GM18868 (cell line): Measurements from ENCODE around the gene DGKI.

Source experiments
- ATAC-seq: cut with Tn5 transposase; IDR thresholded peaks from one replicate; pipeline ENCODE4 v1.9.1; 2021; ENCODE audit warnings: mild to moderate bottlenecking, moderate library complexity; ENCODE audit not compliant: unreplicated experiment

The DGKI gene

GRCh38 chr7:137873524-137873923 is 26.8 kb upstream of the DGKI start:
- ATAC-seq: no peak

DNA sequence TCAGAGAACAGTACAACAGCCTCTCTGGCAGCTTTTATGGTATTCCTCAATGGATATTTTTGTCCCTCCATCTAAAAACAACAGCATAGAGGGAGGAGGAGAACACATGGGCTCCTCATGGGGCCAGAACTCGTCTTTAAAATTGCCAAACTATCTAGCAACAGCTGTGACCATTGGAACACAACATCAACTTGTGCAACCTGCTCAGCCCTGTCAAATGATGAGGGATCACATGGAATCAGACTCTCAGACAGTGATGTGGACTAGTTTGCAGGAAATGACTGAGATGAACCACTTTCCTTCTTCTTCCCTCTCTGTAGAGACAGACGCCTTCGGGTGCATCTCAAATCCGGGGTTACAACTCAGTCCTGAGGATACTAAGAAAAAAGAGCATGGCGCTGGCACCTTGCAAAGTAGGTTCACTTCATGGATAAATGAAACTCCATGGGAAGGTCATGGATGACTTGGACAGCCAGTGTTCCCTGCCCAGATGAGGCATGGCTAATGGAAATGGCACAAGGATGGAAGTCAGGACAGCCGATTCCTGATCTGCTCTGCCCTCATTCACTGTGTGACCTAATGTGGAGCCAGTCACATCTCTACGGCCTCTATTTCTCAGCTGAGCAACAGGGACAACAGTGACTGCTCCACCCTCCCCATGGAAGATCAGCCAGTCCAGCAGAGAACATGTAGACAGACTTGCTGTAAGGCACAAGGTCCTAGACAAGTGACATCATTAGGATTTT is 24.6 kb upstream of the DGKI start:
- ATAC-seq: no peak

DNA sequence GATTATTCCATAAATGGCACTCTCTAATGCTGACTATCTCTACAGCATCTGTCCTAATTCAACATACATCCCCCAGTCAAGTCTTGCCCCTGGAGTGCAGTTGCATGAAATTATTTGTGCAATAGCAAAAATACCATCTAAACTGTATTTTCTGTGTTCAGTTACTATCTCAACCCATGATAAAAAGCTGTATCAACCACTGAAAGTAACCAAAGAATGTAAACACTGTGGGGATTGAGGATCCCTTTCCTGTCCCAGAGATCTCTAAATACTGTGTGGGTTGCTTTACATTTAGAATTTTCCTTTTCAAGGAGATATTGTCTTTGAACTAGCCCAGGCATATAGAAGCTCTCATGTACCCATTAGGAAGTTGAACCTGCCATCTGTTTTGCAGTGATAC is 23.9 kb upstream of the DGKI start:
- no peak for ATAC-seq

- no peak for ATAC-seq
Measured at GRCh38 chr7:137870078-137870477, 23.3 kb upstream of the DGKI start.

DNA sequence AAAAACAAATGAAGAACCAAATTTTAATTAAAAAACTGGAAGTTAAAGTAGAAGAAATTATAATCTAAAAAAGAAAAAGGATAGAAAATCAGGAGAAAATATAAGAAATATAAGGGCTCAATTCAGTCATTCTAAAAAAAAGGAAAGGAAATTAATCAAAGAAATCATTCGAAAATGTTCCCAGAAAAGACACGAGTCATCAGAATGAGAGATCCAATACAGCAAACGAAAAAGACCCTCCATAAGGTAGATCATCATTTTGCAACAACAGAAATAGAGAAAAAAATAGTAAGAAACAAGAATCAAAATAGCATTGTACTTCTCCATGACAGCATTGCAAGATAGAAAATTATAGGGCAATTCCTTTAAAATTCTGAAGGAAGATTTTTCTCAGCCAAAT is 22.5 kb upstream of the DGKI start:
- ATAC-seq: no peak

DNA sequence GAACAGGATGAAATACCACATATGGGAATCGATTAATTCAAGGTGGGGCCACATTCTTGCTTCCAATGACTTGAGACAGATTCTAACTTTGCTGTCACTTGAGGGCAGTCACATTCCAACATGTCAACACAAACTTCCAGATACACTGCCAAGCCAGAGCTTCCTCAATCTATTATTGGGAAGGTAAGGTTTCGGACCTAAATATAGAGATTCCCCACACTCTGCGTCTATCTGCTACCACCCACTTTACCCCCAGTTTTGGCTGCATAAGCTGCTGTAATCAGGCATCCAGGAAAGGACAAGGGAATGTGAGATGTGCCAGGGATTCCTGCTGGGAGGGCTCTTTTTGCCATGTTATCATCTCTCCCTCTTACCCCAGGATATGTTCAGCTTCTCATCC is 20.5 kb upstream of the DGKI start:
- ATAC-seq: no peak

DNA sequence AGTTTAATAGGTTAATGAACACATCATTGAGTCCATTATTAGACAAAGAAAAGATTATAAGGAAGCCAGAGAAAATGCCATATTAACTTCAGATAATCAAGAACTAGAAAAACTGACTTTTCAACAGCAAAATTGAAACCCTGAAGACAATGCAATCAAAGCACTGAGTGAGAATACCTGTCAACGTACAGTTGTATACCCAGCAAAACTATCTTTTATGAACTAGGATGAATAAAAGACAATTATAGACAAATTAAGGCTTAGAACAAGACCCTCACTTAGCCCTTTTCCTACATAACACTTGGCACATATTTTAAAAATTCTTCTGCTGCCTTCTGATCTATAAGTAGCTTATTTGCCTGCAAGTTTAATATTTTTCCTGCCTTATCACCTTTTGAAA is 19.0 kb upstream of the DGKI start:
- no peak for ATAC-seq

DNA sequence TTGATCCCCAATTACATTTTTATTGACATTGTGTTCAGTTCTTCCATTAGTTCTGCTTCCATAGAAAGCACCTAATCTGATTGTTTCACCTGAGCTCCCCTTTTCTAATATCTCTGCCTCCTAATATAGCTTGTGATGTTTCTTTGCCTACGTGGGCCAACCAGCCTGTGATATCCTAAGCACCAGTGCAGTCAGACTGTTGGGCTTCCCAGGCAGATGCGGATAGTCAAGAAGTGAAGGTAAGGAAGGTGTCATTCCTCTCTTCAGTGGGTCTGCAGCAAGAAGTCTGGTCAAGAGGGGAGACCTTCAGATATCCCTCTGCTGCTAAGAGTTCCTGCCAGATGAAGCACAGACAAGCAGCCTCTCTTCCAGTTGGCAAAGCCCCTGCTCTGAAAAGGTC is 16.2 kb upstream of the DGKI start:
- ATAC-seq: no peak

GRCh38 chr7:137862358-137862757 is 15.6 kb upstream of the DGKI start:
- ATAC-seq: no peak

DNA sequence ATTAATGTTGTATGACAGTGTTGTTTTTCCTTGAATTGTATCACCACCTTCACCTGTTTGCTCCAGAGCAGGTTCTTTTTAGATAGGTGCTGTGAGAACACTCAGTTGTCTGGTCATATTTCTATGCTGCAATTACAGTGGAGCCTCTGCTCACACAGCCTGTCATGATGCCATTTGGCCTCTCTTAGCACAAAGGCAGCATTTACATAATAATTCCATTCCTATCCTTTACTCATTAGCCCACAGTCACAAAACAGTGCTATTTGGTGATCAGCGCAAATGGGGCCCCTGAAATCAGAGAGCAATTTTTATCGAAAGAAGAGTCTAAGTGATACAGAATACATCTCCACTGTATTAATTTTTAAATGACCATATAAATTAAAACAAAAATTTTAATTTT is 13.8 kb upstream of the DGKI start:
- ATAC-seq: no peak

DNA sequence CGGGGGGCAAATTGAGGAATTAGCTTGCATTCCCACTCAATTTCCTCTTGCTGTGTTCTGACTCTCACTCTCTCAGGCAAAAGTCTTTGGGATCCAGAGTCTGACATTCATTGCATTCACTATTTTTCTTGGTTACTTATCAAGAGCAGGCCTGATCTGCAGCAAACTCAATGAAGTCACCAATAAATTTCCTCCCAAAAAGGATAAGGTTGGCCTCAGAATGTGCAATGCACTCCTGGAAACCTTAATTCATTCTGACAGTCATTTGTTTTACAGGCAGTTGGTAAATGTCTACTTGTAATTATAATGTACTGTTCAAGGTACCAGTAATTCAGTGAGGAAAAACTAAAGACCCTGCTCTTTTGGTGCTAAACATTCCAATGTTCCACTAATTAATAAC is 6.3 kb upstream of the DGKI start:
- no peak for ATAC-seq

DNA sequence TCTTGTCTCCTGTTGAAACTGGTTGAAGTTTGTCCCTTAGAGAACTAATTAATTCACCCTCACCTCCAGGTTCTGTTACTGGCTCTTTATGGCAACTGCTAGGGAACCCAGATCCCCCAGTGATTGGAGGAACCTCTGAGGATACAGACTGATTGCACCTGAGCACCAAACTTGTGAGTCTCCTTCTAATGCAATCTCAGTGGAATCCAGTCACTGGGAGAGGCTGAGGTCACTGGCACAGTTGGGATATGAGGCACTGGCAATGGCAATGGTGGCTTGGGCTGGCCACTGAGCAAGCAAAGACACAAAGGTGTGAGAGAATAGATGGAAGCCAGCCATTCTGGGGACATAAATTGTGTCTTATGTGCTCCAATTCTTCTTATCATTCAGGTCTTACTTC is 5.3 kb upstream of the DGKI start:
- ATAC-seq: no peak

DNA sequence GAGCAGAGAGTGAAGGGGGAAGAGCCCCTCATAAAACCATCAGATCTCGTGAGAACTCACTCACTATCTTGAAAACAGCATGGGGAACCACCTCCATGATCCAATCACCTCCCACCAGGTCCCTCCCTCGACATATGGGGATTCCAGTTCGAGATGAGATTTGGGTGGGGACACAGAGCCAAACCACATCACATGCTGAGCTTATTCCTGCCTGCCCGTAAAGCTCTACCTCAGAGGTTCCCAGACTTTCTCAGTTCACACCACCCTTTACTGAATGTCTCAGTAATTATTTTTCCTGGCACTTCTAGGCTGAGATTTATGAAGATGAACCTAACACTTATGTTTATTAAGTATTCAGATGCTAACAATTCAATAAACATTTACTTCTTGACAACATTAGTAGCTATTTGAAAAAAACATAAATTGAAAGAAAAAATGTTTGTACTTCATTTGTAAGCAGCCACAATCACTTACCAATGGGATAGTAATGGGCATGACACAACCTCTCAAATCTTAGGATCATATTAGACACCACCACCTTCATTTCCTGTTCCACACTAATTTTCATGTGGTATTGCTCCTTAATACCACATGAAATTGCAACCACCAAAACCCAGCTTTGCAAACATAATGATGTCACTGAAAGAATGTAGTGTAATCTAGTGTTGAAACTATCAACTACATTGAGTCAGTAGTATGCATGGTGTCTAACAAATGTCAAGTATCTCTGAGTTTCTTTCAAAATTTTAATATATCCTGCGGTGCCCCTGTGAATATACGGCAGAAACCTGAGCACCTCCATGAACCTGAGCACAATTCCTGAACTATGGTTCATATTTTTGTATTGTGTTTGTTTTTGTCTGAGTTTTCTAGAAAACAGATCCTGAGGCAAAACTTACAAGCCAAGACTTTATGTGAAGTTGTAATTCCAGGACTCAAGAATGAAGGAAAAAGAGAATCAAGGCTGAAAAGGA is 4.5 kb upstream of the DGKI start:
- ATAC-seq: no peak

- ATAC-seq: no peak
Measured at GRCh38 chr7:137850571-137850970, 3.8 kb upstream of the DGKI start.

GRCh38 chr7:137848095-137848494 is 1.3 kb upstream of the DGKI start:
- no peak for ATAC-seq

DNA sequence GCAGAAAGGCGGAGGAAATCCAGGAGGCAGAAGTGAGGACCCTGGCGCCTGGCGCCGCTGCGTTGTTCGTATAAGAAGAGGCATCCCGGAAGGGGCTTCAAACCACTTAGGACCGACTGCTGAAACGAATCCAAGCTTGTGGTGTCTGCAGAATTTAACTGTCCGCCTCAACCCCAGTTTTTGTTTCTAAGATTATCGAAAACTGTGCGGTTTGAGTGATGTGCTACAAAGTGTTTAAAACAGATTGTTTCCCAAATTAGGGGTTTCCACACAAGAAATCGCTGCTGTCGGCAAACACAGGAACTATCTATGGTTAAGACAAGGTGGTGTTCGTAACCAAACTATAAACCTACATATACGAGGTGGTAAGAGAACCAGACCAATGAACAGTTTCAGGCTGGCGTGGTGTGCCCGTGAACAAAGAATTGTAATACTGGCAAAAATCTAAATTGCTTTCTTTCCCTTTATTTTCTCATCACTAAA is 835 bp upstream of the DGKI start:
- ATAC-seq: peak; percentile 20

GRCh38 chr7:137846549-137846826 is 286 bp downstream of the DGKI start:
- peak; percentile 27 for ATAC-seq

DNA sequence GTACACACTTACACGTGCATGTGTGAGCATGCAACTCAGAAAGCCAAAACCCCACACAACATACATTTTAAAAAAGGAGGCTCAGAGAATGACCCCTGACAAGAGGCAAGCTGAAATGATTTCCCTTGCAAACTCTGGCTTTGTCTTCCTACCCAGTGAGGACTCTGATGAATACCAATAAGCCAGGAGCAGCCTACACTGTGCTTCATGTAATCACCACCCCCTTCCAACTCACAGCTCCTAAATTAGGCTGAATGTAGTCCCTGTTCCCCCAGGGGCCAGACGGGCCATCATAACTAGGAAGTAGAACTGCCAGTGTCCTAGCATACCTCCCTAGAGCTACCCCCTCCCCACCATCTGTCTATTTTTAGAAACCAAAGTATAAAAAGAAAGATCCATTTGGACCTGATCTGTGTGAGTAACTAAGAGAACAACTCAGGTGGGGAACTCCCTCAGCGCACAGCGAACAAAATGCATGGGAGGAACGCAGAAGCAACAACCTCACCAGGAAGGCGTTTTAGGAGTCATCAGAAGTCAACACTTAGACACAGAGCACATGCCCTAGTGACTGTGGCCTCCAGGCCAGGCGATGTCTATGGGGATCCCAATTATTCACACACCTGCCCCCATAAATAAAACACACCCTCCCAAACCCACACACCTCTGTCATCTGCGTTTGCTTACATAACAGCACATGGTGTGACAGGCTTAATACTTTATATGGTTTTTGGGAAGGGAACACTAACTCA is 1.9 kb downstream of the DGKI start:
- no peak for ATAC-seq

DNA sequence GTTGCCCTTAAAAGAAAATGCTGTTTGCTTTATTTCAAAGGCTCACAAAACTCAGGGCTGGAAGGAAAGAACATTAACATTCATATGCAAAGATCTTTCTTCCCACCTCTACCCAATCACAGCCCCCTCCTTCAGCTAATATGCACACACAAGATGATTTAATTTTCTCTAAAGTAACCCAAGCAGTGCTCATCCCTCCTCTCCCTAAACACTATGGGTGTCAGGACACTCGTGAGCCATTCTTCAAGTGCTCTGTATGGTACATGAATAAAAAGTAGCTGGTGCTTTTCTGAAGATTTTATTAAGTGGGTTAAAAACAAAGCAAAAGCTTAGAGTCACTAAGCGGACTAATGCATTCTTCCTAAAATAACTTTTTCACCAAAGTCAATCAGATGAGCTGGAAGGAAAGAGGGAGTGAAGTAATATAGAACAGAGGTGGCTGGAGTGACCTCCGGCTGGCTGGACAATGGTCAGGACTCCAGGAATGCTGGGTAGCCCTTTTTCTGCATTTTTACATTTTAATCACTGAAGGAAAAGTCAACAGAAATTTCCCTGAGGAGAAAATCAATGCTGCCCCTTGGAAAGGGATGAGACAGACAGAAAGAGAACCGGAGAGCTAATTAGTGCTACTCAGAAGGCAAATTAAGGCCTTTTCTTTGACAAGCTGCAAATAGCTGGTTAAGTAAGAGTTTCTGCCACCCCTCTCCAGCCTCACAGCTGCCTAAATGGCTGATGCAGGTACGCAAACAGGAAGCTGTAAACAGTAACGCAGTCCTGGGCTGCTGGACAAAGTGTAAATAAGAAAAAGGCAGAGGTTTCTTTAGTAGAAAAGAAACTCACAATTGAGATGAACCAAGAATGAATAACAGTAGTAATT is 6.6 kb downstream of the DGKI start:
- ATAC-seq: no peak

DNA sequence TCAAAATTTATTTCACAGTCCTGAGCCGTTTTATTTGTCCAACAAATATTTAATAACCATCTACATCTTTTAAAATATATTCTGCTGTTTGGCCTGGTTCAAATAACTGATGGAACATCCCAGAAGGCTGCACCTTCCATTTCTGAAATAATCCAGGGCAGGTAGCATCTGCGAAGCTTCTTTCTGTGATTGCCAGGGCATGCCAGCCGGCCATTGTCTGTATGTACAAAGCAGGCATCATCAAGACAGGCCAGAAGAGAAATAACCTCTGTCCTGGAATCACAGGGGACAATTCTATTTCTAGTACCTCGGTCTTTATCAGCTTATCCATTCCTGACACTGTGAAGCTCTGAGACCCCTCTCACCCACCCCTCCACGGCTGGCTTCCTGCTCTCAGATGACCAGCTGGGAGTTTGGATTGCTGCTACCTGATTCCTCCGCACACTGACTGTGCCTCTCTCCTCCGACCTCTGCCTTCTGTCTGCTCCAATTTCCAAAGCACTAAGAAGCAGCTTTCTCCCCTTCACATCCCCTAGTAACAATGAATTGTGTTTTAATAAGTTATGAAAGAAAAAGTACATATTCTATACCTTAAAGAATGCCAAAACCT is 8.0 kb downstream of the DGKI start:
- no peak for ATAC-seq
